ENCODE data around the gene KBTBD12. TPM values are rescaled to one million over a fixed set of nuclear protein-coding genes. Genes with fewer than 3 reads are reported as not detected.

Gene KBTBD12
- total and polyA plus RNA-seq, 2 experiments from 2014 or later, result 0.02 to 0.66 TPM

DNA sequence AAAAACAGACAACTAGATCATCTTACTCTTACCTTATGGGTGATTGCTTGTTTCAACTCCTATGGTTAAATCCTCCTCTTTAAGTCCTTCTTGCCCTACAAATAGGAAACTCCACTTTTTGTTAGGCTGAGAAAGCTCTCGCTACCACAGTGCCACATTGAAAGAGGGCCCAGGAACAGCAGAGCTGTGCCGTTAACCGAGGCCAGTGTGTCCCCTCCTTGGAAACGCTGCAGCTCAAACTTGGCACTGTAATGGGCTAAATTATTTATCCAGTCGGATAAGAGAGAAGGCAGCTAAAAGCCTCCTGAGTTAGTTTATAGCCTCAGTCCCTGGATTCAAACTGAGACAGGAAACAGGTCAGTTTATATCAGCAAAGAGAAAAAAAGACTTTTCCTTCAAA is 46.1 kb downstream of the KBTBD12 start:
- no peak for DNase-seq (ENCODE audit: low read depth in 1 of 2, low spot score in 1 of 2)
- H3K9me3 ChIP-seq (ENCODE audit: low read depth), result no peaks in the 10 kb centered on the region
- TF ChIP-seq, protein P1, sequence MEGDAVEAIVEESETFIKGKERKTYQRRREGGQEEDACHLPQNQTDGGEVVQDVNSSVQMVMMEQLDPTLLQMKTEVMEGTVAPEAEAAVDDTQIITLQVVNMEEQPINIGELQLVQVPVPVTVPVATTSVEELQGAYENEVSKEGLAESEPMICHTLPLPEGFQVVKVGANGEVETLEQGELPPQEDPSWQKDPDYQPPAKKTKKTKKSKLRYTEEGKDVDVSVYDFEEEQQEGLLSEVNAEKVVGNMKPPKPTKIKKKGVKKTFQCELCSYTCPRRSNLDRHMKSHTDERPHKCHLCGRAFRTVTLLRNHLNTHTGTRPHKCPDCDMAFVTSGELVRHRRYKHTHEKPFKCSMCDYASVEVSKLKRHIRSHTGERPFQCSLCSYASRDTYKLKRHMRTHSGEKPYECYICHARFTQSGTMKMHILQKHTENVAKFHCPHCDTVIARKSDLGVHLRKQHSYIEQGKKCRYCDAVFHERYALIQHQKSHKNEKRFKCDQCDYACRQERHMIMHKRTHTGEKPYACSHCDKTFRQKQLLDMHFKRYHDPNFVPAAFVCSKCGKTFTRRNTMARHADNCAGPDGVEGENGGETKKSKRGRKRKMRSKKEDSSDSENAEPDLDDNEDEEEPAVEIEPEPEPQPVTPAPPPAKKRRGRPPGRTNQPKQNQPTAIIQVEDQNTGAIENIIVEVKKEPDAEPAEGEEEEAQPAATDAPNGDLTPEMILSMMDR (IDR thresholded peaks at IDR 0.05; ENCODE audit: low read depth, low read length), result no peak
- H3K36me3 ChIP-seq, result no peaks in the 10 kb centered on the region
- no peaks in the 10 kb centered on the region for H3K27me3 ChIP-seq
- no peak overlapping the region for H3K27ac ChIP-seq
- peaks cover 9% of the 10 kb centered on the region for H3K4me1 ChIP-seq (ENCODE audit: low read depth)
- no peak overlapping the region for H3K4me3 ChIP-seq

GRCh38 chr3:127961963-127962362 is 46.9 kb downstream of the KBTBD12 start:
- Histone ChIP-seq H3K4me3 (no peak overlapping the region), H3K9me3 (ENCODE audit: low read depth) (no peaks in the 10 kb centered on the region), H3K36me3 (no peaks in the 10 kb centered on the region), H3K4me1 (ENCODE audit: low read depth) (peaks cover 6% of the 10 kb centered on the region), H3K27ac (no peak overlapping the region), H3K27me3 (peaks cover 3% of the 10 kb centered on the region)
- no peak for DNase-seq (ENCODE audit: low read depth in 1 of 2, low spot score in 1 of 2)
- TF ChIP-seq, protein P1 (IDR thresholded peaks at IDR 0.05; ENCODE audit: low read depth, low read length), result no peak

- no peaks in the 10 kb centered on the region for H3K9me3 ChIP-seq (ENCODE audit: low read depth)
- no peak overlapping the region for H3K4me3 ChIP-seq
- DNase-seq (ENCODE audit: low read depth in 1 of 2, low spot score in 1 of 2), result no peak
- H3K36me3 ChIP-seq, result no peaks in the 10 kb centered on the region
- H3K4me1 ChIP-seq (ENCODE audit: low read depth), result peaks cover 6% of the 10 kb centered on the region
- TF ChIP-seq, protein P1 (IDR thresholded peaks at IDR 0.05; ENCODE audit: low read depth, low read length), result no peak
- no peak overlapping the region for H3K27ac ChIP-seq
- H3K27me3 ChIP-seq, result peaks cover 6% of the 10 kb centered on the region
Observed at GRCh38 chr3:127962937-127963336, 47.9 kb downstream of the KBTBD12 start.

- no peak overlapping the region for H3K27ac ChIP-seq
- TF ChIP-seq, protein P1 (IDR thresholded peaks at IDR 0.05; ENCODE audit: low read depth, low read length), result no peak
- H3K9me3 ChIP-seq (ENCODE audit: low read depth), result no peaks in the 10 kb centered on the region
Observed at GRCh38 chr3:127964053-127964452, 49.0 kb downstream of the KBTBD12 start.

GRCh38 chr3:127964816-127965215 is 49.8 kb downstream of the KBTBD12 start:
- Histone ChIP-seq H3K27me3 (peaks cover 25% of the 10 kb centered on the region), H3K27ac (no peak overlapping the region), H3K4me1 (ENCODE audit: low read depth) (no peaks in the 10 kb centered on the region), H3K4me3 (no peak overlapping the region), H3K9me3 (ENCODE audit: low read depth) (no peaks in the 10 kb centered on the region), H3K36me3 (no peaks in the 10 kb centered on the region)
- peak in 1 of 2 donors; percentile 2 for DNase-seq (ENCODE audit: low read depth in 1 of 2, low spot score in 1 of 2)
- TF ChIP-seq, protein P1 (IDR thresholded peaks at IDR 0.05; ENCODE audit: low read depth, low read length), result no peak

More at GRCh38 chr3:127964053-127964452, 49.0 kb downstream of the KBTBD12 start:
- H3K27me3 ChIP-seq, result peaks cover 18% of the 10 kb centered on the region
- H3K4me1 ChIP-seq (ENCODE audit: low read depth), result peaks cover 6% of the 10 kb centered on the region
- H3K4me3 ChIP-seq, result no peak overlapping the region
- no peaks in the 10 kb centered on the region for H3K36me3 ChIP-seq
- DNase-seq (ENCODE audit: low read depth in 1 of 2, low spot score in 1 of 2), result peak; percentile 52 to 78

- Histone ChIP-seq H3K4me1 (ENCODE audit: low read depth) (no peaks in the 10 kb centered on the region), H3K4me3 (no peak overlapping the region), H3K36me3 (no peaks in the 10 kb centered on the region), H3K27me3 (peaks cover 45% of the 10 kb centered on the region), H3K9me3 (ENCODE audit: low read depth) (no peaks in the 10 kb centered on the region), H3K27ac (no peak overlapping the region)
- DNase-seq (ENCODE audit: low read depth in 1 of 2, low spot score in 1 of 2), result no peak
- TF ChIP-seq, protein P1 (IDR thresholded peaks at IDR 0.05; ENCODE audit: low read depth, low read length), result no peak
Observed at GRCh38 chr3:127967316-127967715, 52.3 kb downstream of the KBTBD12 start.

Measured in cardiac muscle cell (in vitro differentiated cells and primary cell).